Osteocyte (in vitro differentiated cells): ENCODE data around the gene LRP1B. TPM values are rescaled to one million over a fixed set of nuclear protein-coding genes. Genes with fewer than 3 reads are reported as not detected.

ENCODE experiments used
- DNase-seq: peaks from one replicate; pipeline ENCODE4 v3.0.0; 2021; ENCODE audit warnings: mixed read lengths; ENCODE audit not compliant: unreplicated experiment; ENCODE audit errors: extremely low spot score
- H3K27ac Mint-ChIP-seq: one replicate; pipeline ENCODE4 v1.8.0; 2021; ENCODE audit warnings: mild to moderate bottlenecking, mixed read lengths; ENCODE audit not compliant: unreplicated experiment
- H3K27me3 Mint-ChIP-seq: one replicate; pipeline ENCODE4 v1.8.0; 2021; ENCODE audit warnings: mixed read lengths; ENCODE audit not compliant: unreplicated experiment
- H3K36me3 Mint-ChIP-seq: one replicate; pipeline ENCODE4 v1.8.0; 2021; ENCODE audit warnings: mixed read lengths; ENCODE audit not compliant: unreplicated experiment
- H3K4me1 Mint-ChIP-seq: one replicate; pipeline ENCODE4 v1.8.0; 2021; ENCODE audit warnings: mixed read lengths; ENCODE audit not compliant: unreplicated experiment
- H3K4me3 Mint-ChIP-seq: one replicate; pipeline ENCODE4 v1.8.0; 2021; ENCODE audit warnings: mild to moderate bottlenecking, moderate library complexity, mixed read lengths; ENCODE audit not compliant: unreplicated experiment
- H3K9me3 Mint-ChIP-seq: one replicate; pipeline ENCODE4 v1.8.0; 2021; ENCODE audit warnings: mixed read lengths; ENCODE audit not compliant: unreplicated experiment
- total RNA-seq: library from RNA; stranded (reverse); gene quantifications from 2 replicates; pipeline ENCODE4 v1.2.1, GENCODE V29; 2021
- TF ChIP-seq, protein P1 (sequence below): fragments of 200-600 bp; sonication (generic); IDR thresholded peaks from 2 replicates; pipeline ENCODE4 v1.5.0; 2021; ENCODE audit warnings: antibody characterized with exemption, mild to moderate bottlenecking, moderate library complexity

Gene LRP1B
- total RNA-seq, 1 donor from 2014 or later = 3.6 TPM

DNA sequence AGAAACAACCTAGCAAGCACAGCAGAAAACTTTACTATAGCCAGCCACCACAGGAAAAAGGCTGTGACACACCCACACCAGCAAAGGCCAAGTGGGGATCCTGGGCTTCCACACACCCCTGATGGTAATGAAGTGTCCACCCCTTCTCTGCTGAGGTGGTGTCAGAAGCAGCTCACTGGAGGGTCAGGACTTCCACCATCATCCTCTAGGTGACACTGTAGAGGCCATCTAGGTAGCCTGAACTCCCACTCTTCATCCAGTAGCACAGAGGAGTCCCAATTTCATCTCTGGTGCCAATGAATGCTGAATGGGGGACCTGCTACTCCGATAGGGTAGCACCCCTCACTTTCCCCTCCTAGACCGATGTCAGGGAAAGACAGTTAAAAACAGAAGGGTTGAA lies 1544.4 kb downstream of the LRP1B start:
- H3K36me3 Mint-ChIP-seq = no peaks in the 10 kb centered on the region
- DNase-seq = no peak
- TF ChIP-seq, protein P1, sequence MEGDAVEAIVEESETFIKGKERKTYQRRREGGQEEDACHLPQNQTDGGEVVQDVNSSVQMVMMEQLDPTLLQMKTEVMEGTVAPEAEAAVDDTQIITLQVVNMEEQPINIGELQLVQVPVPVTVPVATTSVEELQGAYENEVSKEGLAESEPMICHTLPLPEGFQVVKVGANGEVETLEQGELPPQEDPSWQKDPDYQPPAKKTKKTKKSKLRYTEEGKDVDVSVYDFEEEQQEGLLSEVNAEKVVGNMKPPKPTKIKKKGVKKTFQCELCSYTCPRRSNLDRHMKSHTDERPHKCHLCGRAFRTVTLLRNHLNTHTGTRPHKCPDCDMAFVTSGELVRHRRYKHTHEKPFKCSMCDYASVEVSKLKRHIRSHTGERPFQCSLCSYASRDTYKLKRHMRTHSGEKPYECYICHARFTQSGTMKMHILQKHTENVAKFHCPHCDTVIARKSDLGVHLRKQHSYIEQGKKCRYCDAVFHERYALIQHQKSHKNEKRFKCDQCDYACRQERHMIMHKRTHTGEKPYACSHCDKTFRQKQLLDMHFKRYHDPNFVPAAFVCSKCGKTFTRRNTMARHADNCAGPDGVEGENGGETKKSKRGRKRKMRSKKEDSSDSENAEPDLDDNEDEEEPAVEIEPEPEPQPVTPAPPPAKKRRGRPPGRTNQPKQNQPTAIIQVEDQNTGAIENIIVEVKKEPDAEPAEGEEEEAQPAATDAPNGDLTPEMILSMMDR = peak; percentile 37
- peaks cover 9% of the 10 kb centered on the region for H3K4me1 Mint-ChIP-seq
- no peak overlapping the region for H3K27ac Mint-ChIP-seq
- no peaks in the 10 kb centered on the region for H3K9me3 Mint-ChIP-seq
- no peak overlapping the region for H3K4me3 Mint-ChIP-seq
- no peaks in the 10 kb centered on the region for H3K27me3 Mint-ChIP-seq

DNA sequence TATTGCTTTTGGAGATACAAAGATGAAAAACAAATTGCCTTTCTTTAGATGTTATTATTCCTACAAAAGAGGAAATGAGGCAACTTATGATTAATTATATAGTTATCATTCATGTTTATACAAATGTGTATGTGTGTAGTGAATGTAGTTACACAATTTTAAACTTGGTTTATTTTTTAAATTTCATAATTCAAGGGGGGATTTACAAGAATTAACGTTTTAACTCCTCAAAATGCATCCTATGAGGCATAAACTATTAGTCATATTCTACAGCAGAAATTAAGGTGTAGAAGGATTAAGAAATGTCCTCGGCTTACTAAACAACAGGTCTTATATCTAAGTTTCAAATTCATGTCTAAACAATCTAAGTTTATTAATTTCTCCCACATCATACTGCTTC lies 1545.8 kb downstream of the LRP1B start:
- Mint-ChIP-seq H3K27ac (no peak overlapping the region), H3K36me3 (no peaks in the 10 kb centered on the region), H3K4me1 (peaks cover 9% of the 10 kb centered on the region), H3K9me3 (no peaks in the 10 kb centered on the region), H3K4me3 (no peak overlapping the region), H3K27me3 (no peaks in the 10 kb centered on the region)
- DNase-seq = no peak
- TF ChIP-seq, protein P1 = no peak

DNA sequence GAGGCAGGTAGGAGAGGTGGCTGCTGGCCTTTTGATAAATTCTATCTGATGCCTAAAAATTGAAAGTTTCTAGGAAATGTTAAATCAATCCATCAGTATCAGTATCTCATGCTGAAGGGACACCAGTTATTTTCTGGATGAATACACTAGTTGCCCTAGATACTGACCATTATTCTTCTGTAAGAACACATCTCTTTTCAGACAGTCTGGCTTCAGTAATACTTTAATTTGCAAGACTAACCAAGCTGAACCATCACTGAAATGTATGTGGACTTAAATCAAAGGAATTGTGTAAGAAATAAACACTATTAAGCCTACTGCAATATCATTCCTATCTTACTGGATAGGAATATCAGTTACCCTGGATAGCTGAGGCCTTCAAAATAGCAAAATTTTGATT lies 1546.3 kb downstream of the LRP1B start:
- Mint-ChIP-seq H3K27ac (no peak overlapping the region), H3K4me3 (no peak overlapping the region), H3K36me3 (no peaks in the 10 kb centered on the region), H3K4me1 (peaks cover 5% of the 10 kb centered on the region), H3K9me3 (no peaks in the 10 kb centered on the region), H3K27me3 (no peaks in the 10 kb centered on the region)
- DNase-seq = no peak
- TF ChIP-seq, protein P1 = no peak

DNA sequence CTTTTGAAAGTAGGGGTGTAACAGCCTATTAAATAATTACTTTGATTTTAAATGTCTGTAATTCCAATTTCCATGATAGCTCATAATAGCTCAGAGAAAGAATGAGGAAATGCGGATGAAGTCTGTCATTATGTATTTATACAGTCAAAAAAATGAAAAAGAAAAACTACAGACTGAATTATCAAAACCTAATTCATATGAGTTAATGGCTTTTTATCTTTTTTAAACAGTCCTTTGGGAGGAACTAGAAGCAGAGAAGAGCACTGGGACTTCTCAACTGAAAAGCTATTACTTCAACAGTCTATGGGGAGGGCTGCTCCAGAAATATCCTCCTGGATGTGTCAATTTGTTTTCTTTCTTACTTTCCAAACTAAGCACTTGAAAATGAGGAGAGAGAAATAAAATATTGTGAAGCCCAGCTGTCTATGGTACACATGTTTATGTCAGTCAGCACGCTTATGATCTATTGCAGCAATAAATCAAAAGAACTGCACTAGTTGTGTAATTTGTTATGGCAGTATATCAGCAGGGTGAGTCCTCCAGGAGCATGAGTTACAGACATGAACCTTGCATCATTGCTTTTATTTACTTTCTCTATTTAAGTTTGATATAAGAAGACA lies 1550.2 kb downstream of the LRP1B start:
- no peaks in the 10 kb centered on the region for H3K36me3 Mint-ChIP-seq
- TF ChIP-seq, protein P1 = no peak
- no peaks in the 10 kb centered on the region for H3K4me1 Mint-ChIP-seq
- no peak for DNase-seq
- no peaks in the 10 kb centered on the region for H3K9me3 Mint-ChIP-seq
- H3K27ac Mint-ChIP-seq = no peak overlapping the region
- no peak overlapping the region for H3K4me3 Mint-ChIP-seq
- no peaks in the 10 kb centered on the region for H3K27me3 Mint-ChIP-seq

DNA sequence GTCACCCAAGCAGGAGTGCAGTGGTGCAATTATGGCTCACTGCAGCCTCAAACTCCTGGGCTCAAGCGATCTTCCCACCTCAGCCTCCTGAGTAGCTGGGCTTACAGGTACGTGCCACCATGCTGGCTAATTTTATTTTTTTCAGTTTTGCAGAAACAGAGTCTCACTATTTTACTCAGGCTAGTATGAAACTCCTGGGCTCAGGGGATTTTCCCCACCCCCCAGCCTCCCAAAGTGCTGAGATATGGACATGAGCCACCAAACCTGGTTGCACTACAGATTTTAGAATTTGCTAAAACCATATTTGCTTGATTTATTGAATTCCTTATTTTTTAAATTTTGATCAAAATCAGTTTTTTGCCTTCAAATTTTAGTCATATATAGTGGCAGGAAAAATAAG lies 1553.4 kb downstream of the LRP1B start:
- Mint-ChIP-seq H3K27ac (no peak overlapping the region), H3K27me3 (no peaks in the 10 kb centered on the region), H3K36me3 (no peaks in the 10 kb centered on the region), H3K4me1 (no peaks in the 10 kb centered on the region), H3K4me3 (no peak overlapping the region), H3K9me3 (no peaks in the 10 kb centered on the region)
- no peak for DNase-seq
- TF ChIP-seq, protein P1 = no peak
